ENCODE results near the gene SPDYA. TPM values are rescaled to one million over a fixed set of nuclear protein-coding genes. Genes with fewer than 3 reads are reported as not detected.
"Not testable (repeated sequence)": the region's sequence is repeated elsewhere in the genome, so short reads cannot be mapped to it uniquely, and the experiment has no call there.

SPDYA gene
- polyA plus RNA-seq, 3 donors, result 0.15 TPM; not detected in 2

- Mint-ChIP-seq H3K4me3 (no peak overlapping the region), H3K4me1 (peaks cover 8% of the 10 kb centered on the region), H3K9me3 (no peaks in the 10 kb centered on the region), H3K27me3 (ENCODE audit: low read depth in 3 of 3) (no peaks in the 10 kb centered on the region), H3K27ac (peak overlapping the region in 1 of 7 donors; percentile 21), H3K36me3 (peaks cover 63 to 91% of the 10 kb centered on the region in 2 donors)
- WGBS (ENCODE audit: insufficient coverage), result no CpG with 5 or more reads among the region's 3 CpGs
- Histone ChIP-seq H4K20me1 (ENCODE audit: insufficient read depth, low read length) (peaks cover 96% of the 10 kb centered on the region), H3K4me2 (replicated peaks; ENCODE audit: extremely low read depth, low read length, poor library complexity, severe bottlenecking) (no peak overlapping the region), H3K4me3 (replicated peaks in 1 of 3; ENCODE audit: low read depth in 2 of 3, low read length in 3 of 3) (no peak overlapping the region), H3K27me3 (ENCODE audit: control insufficient read depth in 2 of 2, insufficient read depth in 2 of 2, low read length in 2 of 2) (no peaks in the 10 kb centered on the region), H3K27ac (ENCODE audit: low read depth in 1 of 2, low read length in 2 of 2) (no peak overlapping the region), H2AFZ (ENCODE audit: insufficient read depth, low read depth, low read length, poor library complexity, severe bottlenecking) (no peak overlapping the region), H3K36me3 (replicated peaks in 1 of 2; ENCODE audit: control insufficient read depth in 1 of 2, insufficient read depth in 2 of 2, low read length in 2 of 2) (peaks cover 92 to 100% of the 10 kb centered on the region in 2 donors), H3K79me2 (ENCODE audit: insufficient read depth, low read length) (peaks cover 37% of the 10 kb centered on the region), H3K9ac (ENCODE audit: insufficient read depth, low read length, poor library complexity, severe bottlenecking) (no peak overlapping the region), H3K4me1 (ENCODE audit: control insufficient read depth in 1 of 2, insufficient read depth in 2 of 2, low read length in 2 of 2) (peaks cover 10 to 12% of the 10 kb centered on the region in 2 donors), H3K9me3 (replicated peaks in 1 of 2; ENCODE audit: control insufficient read depth in 1 of 2, insufficient read depth in 1 of 2, low read length in 2 of 2) (no peaks in the 10 kb centered on the region)
- DNase-seq, result no peak
- TF ChIP-seq CTCF (IDR thresholded peaks at IDR 0.05), result no peak
- intact Hi-C loops (cut with micrococcal nuclease), result no loop called here
These were observed 28.2 kb upstream of the SPDYA start for GRCh38 chr2:28782423-28782822.

- peak overlapping the region in 6 of 7 donors; percentile 40 to 80 (median 49) for H3K27ac Mint-ChIP-seq
- no CpG with 5 or more reads among the region's 7 CpGs for WGBS (ENCODE audit: insufficient coverage)
These were observed 26.1 kb upstream of the SPDYA start for GRCh38 chr2:28784570-28784969.

More at GRCh38 chr2:28784570-28784969, 26.1 kb upstream of the SPDYA start:
- H3K79me2 ChIP-seq (ENCODE audit: insufficient read depth, low read length), result peaks cover 32% of the 10 kb centered on the region
- H3K27ac ChIP-seq (ENCODE audit: low read depth in 1 of 2, low read length in 2 of 2); H3K27me3 ChIP-seq (ENCODE audit: control insufficient read depth in 2 of 2, insufficient read depth in 2 of 2, low read length in 2 of 2); H3K9me3 Mint-ChIP-seq; H3K4me2 ChIP-seq (replicated peaks; ENCODE audit: extremely low read depth, low read length, poor library complexity, severe bottlenecking); H3K4me3 ChIP-seq (replicated peaks in 1 of 3; ENCODE audit: low read depth in 2 of 3, low read length in 3 of 3); H3K9ac ChIP-seq (ENCODE audit: insufficient read depth, low read length, poor library complexity, severe bottlenecking); H3K4me1 Mint-ChIP-seq; H2AFZ ChIP-seq (ENCODE audit: insufficient read depth, low read depth, low read length, poor library complexity, severe bottlenecking); H3K4me3 Mint-ChIP-seq; H3K9me3 ChIP-seq (replicated peaks in 1 of 2; ENCODE audit: control insufficient read depth in 1 of 2, insufficient read depth in 1 of 2, low read length in 2 of 2); H3K4me1 ChIP-seq (ENCODE audit: control insufficient read depth in 1 of 2, insufficient read depth in 2 of 2, low read length in 2 of 2); intact Hi-C loops (cut with micrococcal nuclease); H3K27me3 Mint-ChIP-seq (ENCODE audit: low read depth in 3 of 3); DNase-seq: not testable (repeated sequence)
- peaks cover 94% of the 10 kb centered on the region for H4K20me1 ChIP-seq (ENCODE audit: insufficient read depth, low read length)
- peaks cover 94 to 100% of the 10 kb centered on the region in 2 donors for H3K36me3 ChIP-seq (replicated peaks in 1 of 2; ENCODE audit: control insufficient read depth in 1 of 2, insufficient read depth in 2 of 2, low read length in 2 of 2)
- peaks cover 64 to 92% of the 10 kb centered on the region in 2 donors for H3K36me3 Mint-ChIP-seq

Data from CD14-positive monocyte (primary cell).